Measurements from ENCODE around the gene EIF4B. TPM values are rescaled to one million over a fixed set of nuclear protein-coding genes. Genes with fewer than 3 reads are reported as not detected.
A peak's percentile ranks its signal among the peaks of the same experiment; 100 is the strongest.

The EIF4B gene
- total and polyA plus RNA-seq, 2 experiments from 2014 or later, result 74.8 to 501 TPM

DNA sequence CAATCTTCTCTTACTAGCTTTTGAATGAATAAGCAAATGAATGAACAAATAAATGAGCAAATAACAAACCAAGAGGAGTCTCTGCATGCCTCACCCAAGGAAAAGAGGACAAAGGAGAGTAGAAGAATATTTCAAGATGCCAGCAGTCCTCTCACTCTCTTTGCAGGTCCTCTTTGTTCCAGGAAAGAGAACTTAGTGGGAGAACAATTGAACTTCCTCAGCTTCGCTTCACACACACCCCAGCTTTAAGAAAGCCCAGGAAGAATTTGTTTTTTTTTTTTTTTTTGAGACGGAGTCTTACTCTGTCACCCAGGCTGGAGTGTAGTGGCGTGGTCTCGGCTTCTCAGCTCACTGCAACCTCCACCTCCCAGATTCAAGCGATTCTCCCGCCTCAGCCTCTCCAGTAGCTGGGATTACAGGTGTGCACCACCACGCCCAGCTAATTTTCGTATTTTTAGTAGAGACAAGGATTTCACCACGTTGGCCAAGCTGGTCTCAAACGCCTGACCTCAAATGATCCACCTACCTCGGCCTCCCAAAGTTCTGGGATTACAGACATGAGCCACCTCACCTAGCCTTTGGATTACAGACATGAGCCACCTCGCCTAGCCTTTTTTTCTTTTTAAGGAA is 37.0 kb upstream of the EIF4B start:
- WGBS, 2 experiments (ENCODE audit: low coverage in 1 of 2, low lambda C conversion rate in 2 of 2, missing lambda C conversion rate in 2 of 2), result 67 to 71% methylated on average over 12 of the region's 12 CpGs
- H3K9me3 ChIP-seq (ENCODE audit: low read depth), result no peaks in the 10 kb centered on the region

DNA sequence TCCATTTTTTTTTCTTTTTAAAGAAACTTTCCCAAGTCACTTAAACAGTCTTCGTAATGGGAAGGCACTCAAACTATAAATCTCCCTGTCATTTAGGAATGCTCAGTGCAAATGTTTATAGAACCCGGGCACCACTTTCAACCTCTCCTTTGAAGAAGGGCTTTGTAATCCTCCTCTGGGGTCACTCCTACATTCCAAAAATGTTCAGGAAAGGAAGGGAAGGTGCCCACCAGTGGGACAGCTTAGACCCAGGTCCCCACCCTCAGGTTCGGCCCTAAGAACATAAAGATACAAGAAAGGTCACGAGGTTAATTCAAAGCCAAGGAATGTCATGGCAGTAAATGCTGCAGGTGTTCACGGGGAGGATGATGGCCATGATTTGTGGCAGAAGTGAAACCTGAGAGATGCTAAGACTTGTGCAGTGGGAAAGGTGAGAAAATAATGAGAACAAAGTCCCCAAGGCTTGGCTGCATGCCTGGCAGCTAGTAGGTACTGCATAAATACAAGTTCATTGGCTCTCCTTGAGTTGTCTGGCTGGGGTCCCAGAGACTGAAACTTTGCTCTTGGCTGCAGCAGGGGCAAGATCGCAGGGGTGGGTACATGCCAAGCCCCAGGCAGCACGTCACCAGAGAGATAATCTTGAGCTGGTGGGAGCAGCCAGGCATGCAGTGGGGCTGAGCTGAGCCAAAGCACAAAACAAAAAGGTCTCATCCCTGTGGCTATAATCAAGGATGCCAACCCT is 36.3 kb upstream of the EIF4B start:
- Histone ChIP-seq H3K4me3 (no peak overlapping the region), H4K20me1 (ENCODE audit: insufficient read depth) (no peaks in the 10 kb centered on the region), H3K36me3 (ENCODE audit: low read depth) (no peaks in the 10 kb centered on the region), H3K4me1 (ENCODE audit: insufficient read depth) (peaks cover 17% of the 10 kb centered on the region), H2AFZ (no peak overlapping the region), H3K27me3 (replicated peaks; ENCODE audit: insufficient read depth) (no peaks in the 10 kb centered on the region), H3K9me3 (ENCODE audit: low read depth) (no peaks in the 10 kb centered on the region), H3F3A (ENCODE audit: insufficient read depth) (peaks cover 8% of the 10 kb centered on the region), H3K9me2 (ENCODE audit: insufficient read depth) (no peaks in the 10 kb centered on the region), H3K27ac (no peak overlapping the region), H3K4me2 (ENCODE audit: unreplicated experiment) (no peak overlapping the region), H3K9ac (no peak overlapping the region), H3K79me2 (ENCODE audit: insufficient read depth) (no peaks in the 10 kb centered on the region)
- DNase-seq, result no peak
- in situ Hi-C loops (cut with MboI), result no loop called here
- TF ChIP-seq EZH2phosphoT487 (IDR thresholded peaks at IDR 0.05; ENCODE audit: insufficient read depth, low read depth), result no peak
- TF ChIP-seq EZH2 (IDR thresholded peaks at IDR 0.05; ENCODE audit: insufficient read depth, poor library complexity, severe bottlenecking), result no peak
- 57 to 58% methylated on average over 7 of the region's 7 CpGs for WGBS, 2 experiments (ENCODE audit: low coverage in 1 of 2, low lambda C conversion rate in 2 of 2, missing lambda C conversion rate in 2 of 2)

More for the DNA sequence above, 37.0 kb upstream of the EIF4B start:
- Histone ChIP-seq H3K27ac (no peak overlapping the region), H3K4me1 (ENCODE audit: insufficient read depth) (peaks cover 13% of the 10 kb centered on the region), H3F3A (ENCODE audit: insufficient read depth) (peaks cover 8% of the 10 kb centered on the region), H3K4me2 (ENCODE audit: unreplicated experiment) (no peak overlapping the region), H3K36me3 (ENCODE audit: low read depth) (no peaks in the 10 kb centered on the region), H3K9me2 (ENCODE audit: insufficient read depth) (no peaks in the 10 kb centered on the region), H4K20me1 (ENCODE audit: insufficient read depth) (no peaks in the 10 kb centered on the region), H3K79me2 (ENCODE audit: insufficient read depth) (no peaks in the 10 kb centered on the region), H2AFZ (no peak overlapping the region), H3K4me3 (no peak overlapping the region), H3K27me3 (replicated peaks; ENCODE audit: insufficient read depth) (no peaks in the 10 kb centered on the region), H3K9ac (no peak overlapping the region)
- in situ Hi-C loops (cut with MboI), result no loop called here
- TF ChIP-seq EZH2 (IDR thresholded peaks at IDR 0.05; ENCODE audit: insufficient read depth, poor library complexity, severe bottlenecking) (no peak), EZH2phosphoT487 (IDR thresholded peaks at IDR 0.05; ENCODE audit: insufficient read depth, low read depth) (no peak)
- no peak for DNase-seq

DNA sequence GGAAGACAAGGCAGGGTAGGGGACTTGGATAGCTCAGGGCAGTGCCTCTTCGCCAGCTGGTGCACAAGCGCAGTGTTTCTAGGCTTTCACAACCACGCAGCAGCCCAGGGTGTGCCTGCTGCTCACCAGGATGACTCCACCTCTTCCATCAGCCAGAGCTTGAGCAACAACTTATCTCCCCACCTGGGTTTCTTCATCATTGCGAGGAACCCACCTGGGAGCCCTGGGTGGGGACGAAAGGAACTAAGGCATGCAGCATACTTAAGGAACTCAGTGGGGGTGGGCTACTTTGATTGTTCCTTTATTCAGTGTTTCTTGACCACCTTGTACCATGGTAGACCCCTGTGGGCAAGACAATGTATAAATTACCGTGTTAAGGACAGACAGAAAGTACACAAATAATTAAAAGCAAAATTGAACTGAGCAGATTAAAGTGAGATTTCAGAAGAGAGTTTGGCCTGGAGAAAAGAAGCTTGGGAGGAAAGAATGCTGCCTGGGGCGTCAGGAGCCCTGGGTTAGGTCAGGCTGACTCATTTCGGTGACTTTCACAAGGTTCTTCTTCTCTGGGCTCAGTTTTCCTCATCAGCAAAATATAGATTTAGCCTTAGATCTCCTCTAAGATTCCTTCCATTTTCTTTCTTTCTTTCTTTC is 34.5 kb upstream of the EIF4B start:
- no peak overlapping the region for H3K4me3 ChIP-seq
- no peak for TF ChIP-seq EZH2 (IDR thresholded peaks at IDR 0.05; ENCODE audit: insufficient read depth, poor library complexity, severe bottlenecking)
- no peak for TF ChIP-seq EZH2phosphoT487 (IDR thresholded peaks at IDR 0.05; ENCODE audit: insufficient read depth, low read depth)
- H3K4me1 ChIP-seq (ENCODE audit: insufficient read depth), result peaks cover 30% of the 10 kb centered on the region
- no peaks in the 10 kb centered on the region for H3K36me3 ChIP-seq (ENCODE audit: low read depth)
- H3K9ac ChIP-seq, result 0 out of 2 replicates have a peak overlapping the region, but pooled peaks have one; percentile 17
- no peaks in the 10 kb centered on the region for H3K9me3 ChIP-seq (ENCODE audit: low read depth)
- H3K79me2 ChIP-seq (ENCODE audit: insufficient read depth), result no peaks in the 10 kb centered on the region
- H4K20me1 ChIP-seq (ENCODE audit: insufficient read depth), result no peaks in the 10 kb centered on the region
- in situ Hi-C loops (cut with MboI), result no loop called here
- peak overlapping the region; percentile 74 for H3K27ac ChIP-seq
- peaks cover 8% of the 10 kb centered on the region for H3F3A ChIP-seq (ENCODE audit: insufficient read depth)
- no peaks in the 10 kb centered on the region for H3K27me3 ChIP-seq (replicated peaks; ENCODE audit: insufficient read depth)
- H2AFZ ChIP-seq, result no peak overlapping the region
- no peaks in the 10 kb centered on the region for H3K9me2 ChIP-seq (ENCODE audit: insufficient read depth)
- DNase-seq, result peak; percentile 93
- 56 to 68% methylated on average over 8 of the region's 8 CpGs for WGBS, 2 experiments (ENCODE audit: low coverage in 1 of 2, low lambda C conversion rate in 2 of 2, missing lambda C conversion rate in 2 of 2)
- H3K4me2 ChIP-seq (ENCODE audit: unreplicated experiment), result peak overlapping the region; percentile 33

DNA sequence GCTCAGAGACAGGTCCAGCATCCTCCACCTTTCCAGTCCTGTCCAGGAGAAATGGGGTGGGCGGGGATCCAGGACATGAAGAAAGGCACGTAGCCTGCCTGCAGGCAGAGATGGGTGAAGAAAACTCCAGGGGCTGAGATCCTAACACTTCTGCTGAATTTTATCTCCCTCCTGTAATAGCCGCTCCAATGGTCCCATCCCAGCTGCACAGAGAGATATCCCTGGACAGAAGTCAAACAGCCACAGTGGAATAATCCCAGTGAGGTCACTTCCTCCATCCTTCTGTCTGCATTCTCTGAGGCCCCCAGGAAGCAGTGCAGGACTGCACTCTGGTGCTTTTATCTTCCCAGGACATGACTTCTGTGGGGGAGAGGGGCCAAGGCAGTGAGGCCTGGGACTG is 31.1 kb upstream of the EIF4B start:
- in situ Hi-C loops (cut with MboI), result loop anchor here (5.0 to 25.0 kb wide), 2 partner anchors 88 to 588 kb away; partner anchors contain the start of gene KRT84
- no peaks in the 10 kb centered on the region for H3K79me2 ChIP-seq (ENCODE audit: insufficient read depth)
- H3K4me1 ChIP-seq (ENCODE audit: insufficient read depth), result peaks cover 30% of the 10 kb centered on the region
- H2AFZ ChIP-seq, result peak overlapping the region; percentile 70
- H3K4me2 ChIP-seq (ENCODE audit: unreplicated experiment), result no peak overlapping the region
- H3K27ac ChIP-seq, result no peak overlapping the region
- no peak for TF ChIP-seq EZH2phosphoT487 (IDR thresholded peaks at IDR 0.05; ENCODE audit: insufficient read depth, low read depth)
- H3K27me3 ChIP-seq (replicated peaks; ENCODE audit: insufficient read depth), result no peaks in the 10 kb centered on the region
- H3K9ac ChIP-seq, result no peak overlapping the region
- 77 to 78% methylated on average over 3 of the region's 3 CpGs for WGBS, 2 experiments (ENCODE audit: low coverage in 1 of 2, low lambda C conversion rate in 2 of 2, missing lambda C conversion rate in 2 of 2)
- no peak overlapping the region for H3K4me3 ChIP-seq
- peak; percentile 45 for DNase-seq
- no peaks in the 10 kb centered on the region for H3K9me3 ChIP-seq (ENCODE audit: low read depth)
- no peaks in the 10 kb centered on the region for H4K20me1 ChIP-seq (ENCODE audit: insufficient read depth)
- H3K36me3 ChIP-seq (ENCODE audit: low read depth), result no peaks in the 10 kb centered on the region
- peaks cover 8% of the 10 kb centered on the region for H3F3A ChIP-seq (ENCODE audit: insufficient read depth)
- no peaks in the 10 kb centered on the region for H3K9me2 ChIP-seq (ENCODE audit: insufficient read depth)
